ES-I3 (cell line): ENCODE measurements around the gene SIRT1.
"Not testable (repeated sequence)": the region's sequence is repeated elsewhere in the genome, so short reads cannot be mapped to it uniquely, and the experiment has no call there.

ENCODE experiments used
- H3K36me3 ChIP-seq: 2 replicates; pipeline ENCODE4 v1.6.1; 2013; ENCODE audit warnings: mild to moderate bottlenecking, low read length, control low read depth, moderate library complexity; ENCODE audit not compliant: insufficient read depth
- H3K4me1 ChIP-seq: 2 replicates; pipeline ENCODE4 v1.6.1; 2013; ENCODE audit warnings: mild to moderate bottlenecking, control low read depth, low read length; ENCODE audit not compliant: insufficient read depth
- H3K9ac ChIP-seq: 2 replicates; pipeline ENCODE4 v1.6.1; 2013; ENCODE audit warnings: low read depth, mild to moderate bottlenecking, low read length, moderate library complexity
- H3K9me3 ChIP-seq: 2 replicates; pipeline ENCODE4 v1.6.1; 2013; ENCODE audit warnings: mild to moderate bottlenecking, low read length, moderate library complexity; ENCODE audit not compliant: control insufficient read depth, insufficient read depth

SIRT1 gene

DNA sequence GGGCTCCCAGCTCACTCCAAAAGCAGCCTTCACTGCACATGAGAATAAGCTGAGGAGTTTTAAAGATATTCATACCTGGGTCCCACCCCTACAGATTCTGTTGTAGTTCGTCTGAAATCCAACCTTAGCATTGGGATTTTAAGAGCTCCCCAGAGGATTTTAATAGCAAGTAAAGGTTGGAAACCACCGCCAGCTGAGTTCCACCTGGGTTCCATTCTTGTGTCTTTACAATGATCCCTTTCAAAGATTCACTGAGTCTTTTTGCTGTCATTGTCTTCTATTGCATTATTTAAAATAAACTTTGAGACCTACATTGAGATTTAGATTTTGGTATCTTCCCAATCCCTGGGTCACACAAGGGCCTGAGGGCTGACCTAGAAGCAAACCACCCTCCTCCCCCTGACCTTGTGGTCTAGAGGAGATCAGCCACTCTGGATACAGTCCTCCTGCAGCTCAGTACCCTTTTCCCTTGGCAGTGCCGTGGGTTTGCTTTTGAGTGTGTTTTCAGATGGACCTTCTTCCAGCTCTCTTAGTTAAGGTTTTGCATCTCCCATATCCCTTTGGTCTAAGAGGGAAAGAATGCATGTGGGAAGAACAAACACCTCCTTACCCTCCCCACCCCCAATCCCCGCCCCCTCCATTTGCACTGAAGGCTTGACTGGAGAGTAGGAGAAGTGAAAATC is 22.6 kb upstream of the SIRT1 start:
- H3K9ac ChIP-seq: peak overlapping the region; percentile 43
- no peaks in the 10 kb centered on the region for H3K9me3 ChIP-seq
- H3K4me1 ChIP-seq: peaks cover 20% of the 10 kb centered on the region
- H3K36me3 ChIP-seq: no peaks in the 10 kb centered on the region

- Histone ChIP-seq H3K9me3 (no peaks in the 10 kb centered on the region), H3K4me1 (peaks cover 20% of the 10 kb centered on the region), H3K9ac (peak overlapping the region; percentile 14; the same call in 1 of the 2 replicates), H3K36me3 (no peaks in the 10 kb centered on the region)
Measured at GRCh38 chr10:67863094-67863493, 21.4 kb upstream of the SIRT1 start.

- no peak overlapping the region for H3K9ac ChIP-seq
- H3K36me3 ChIP-seq: no peaks in the 10 kb centered on the region
- peaks cover 20% of the 10 kb centered on the region for H3K4me1 ChIP-seq
- no peaks in the 10 kb centered on the region for H3K9me3 ChIP-seq
Measured at GRCh38 chr10:67864607-67865371, 19.7 kb upstream of the SIRT1 start.

GRCh38 chr10:67868132-67868531 is 16.3 kb upstream of the SIRT1 start:
- H3K36me3 ChIP-seq: no peaks in the 10 kb centered on the region
- no peaks in the 10 kb centered on the region for H3K9me3 ChIP-seq
- H3K9ac ChIP-seq: no peak overlapping the region
- peaks cover 9% of the 10 kb centered on the region for H3K4me1 ChIP-seq

- Histone ChIP-seq H3K9ac (no peak overlapping the region), H3K4me1 (no peaks in the 10 kb centered on the region), H3K9me3 (no peaks in the 10 kb centered on the region), H3K36me3 (no peaks in the 10 kb centered on the region)
Measured at GRCh38 chr10:67869996-67870395, 14.5 kb upstream of the SIRT1 start.

- no peaks in the 10 kb centered on the region for H3K9me3 ChIP-seq
- 0 out of 2 replicates have a peak, but pooled peaks cover 4% of the 10 kb centered on the region for H3K4me1 ChIP-seq
- no peaks in the 10 kb centered on the region for H3K36me3 ChIP-seq
- no peak overlapping the region for H3K9ac ChIP-seq
Measured at GRCh38 chr10:67875340-67876238, 8.9 kb upstream of the SIRT1 start.

- H3K36me3 ChIP-seq, H3K9me3 ChIP-seq, H3K9ac ChIP-seq, H3K4me1 ChIP-seq: not testable (repeated sequence)
Measured at GRCh38 chr10:67877421-67877820, 7.0 kb upstream of the SIRT1 start.

- H3K36me3 ChIP-seq: no peaks in the 10 kb centered on the region
- 0 out of 2 replicates have a peak, but pooled peaks cover 4% of the 10 kb centered on the region for H3K4me1 ChIP-seq
- H3K9me3 ChIP-seq: no peaks in the 10 kb centered on the region
- H3K9ac ChIP-seq: no peak overlapping the region
Measured at GRCh38 chr10:67878133-67878532, 6.3 kb upstream of the SIRT1 start.

GRCh38 chr10:67883710-67884312 is 645 bp upstream of the SIRT1 start:
- H3K4me1 ChIP-seq: no peaks in the 10 kb centered on the region; the same call in 1 of the 2 replicates
- peak overlapping the region; percentile 73 for H3K9ac ChIP-seq
- H3K9me3 ChIP-seq: no peaks in the 10 kb centered on the region
- H3K36me3 ChIP-seq: peaks cover 14% of the 10 kb centered on the region; the same call in 1 of the 2 replicates

GRCh38 chr10:67884842-67885670 is 600 bp downstream of the SIRT1 start:
- no peaks in the 10 kb centered on the region for H3K9me3 ChIP-seq
- peaks cover 23% of the 10 kb centered on the region for H3K36me3 ChIP-seq
- H3K4me1 ChIP-seq: no peaks in the 10 kb centered on the region; the same call in 1 of the 2 replicates
- peak overlapping the region; percentile 73 for H3K9ac ChIP-seq

- H3K4me1 ChIP-seq: no peaks in the 10 kb centered on the region
Measured at GRCh38 chr10:67893637-67894036, 9.2 kb downstream of the SIRT1 start.

DNA sequence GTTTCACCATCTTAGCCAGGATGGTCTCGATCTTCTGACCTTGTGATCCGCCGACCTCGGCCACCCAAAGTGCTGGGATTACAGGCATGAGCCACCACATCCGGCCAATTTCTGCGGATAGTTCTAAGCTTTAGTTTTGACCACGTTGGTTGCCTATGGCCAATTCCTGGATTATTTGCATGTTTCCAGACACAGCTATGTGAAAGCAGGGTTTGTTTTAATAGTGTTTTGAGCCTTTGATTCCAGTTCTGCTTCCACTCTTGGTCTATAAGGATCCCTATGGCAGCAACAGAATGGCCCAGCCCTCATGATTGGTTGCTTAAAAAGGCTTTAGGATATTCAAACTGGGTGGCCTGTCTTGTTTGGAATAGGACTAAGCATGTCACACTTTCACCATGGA is 19.1 kb downstream of the SIRT1 start:
- Histone ChIP-seq H3K9ac (no peak overlapping the region), H3K4me1 (no peaks in the 10 kb centered on the region), H3K36me3 (peaks cover 6% of the 10 kb centered on the region), H3K9me3 (no peaks in the 10 kb centered on the region)

More at GRCh38 chr10:67893637-67894036, 9.2 kb downstream of the SIRT1 start:
- no peaks in the 10 kb centered on the region for H3K9me3 ChIP-seq
- H3K36me3 ChIP-seq: peaks cover 52% of the 10 kb centered on the region
- no peak overlapping the region for H3K9ac ChIP-seq

GRCh38 chr10:67912331-67912946 is 28.0 kb downstream of the SIRT1 start:
- Histone ChIP-seq H3K9ac (no peak overlapping the region), H3K4me1 (no peaks in the 10 kb centered on the region), H3K36me3 (peaks cover 31% of the 10 kb centered on the region; the same call in 1 of the 2 replicates), H3K9me3 (no peaks in the 10 kb centered on the region)
